Dermis blood vessel endothelial cell (primary cell): Measurements from ENCODE around the gene WDR77. TPM values are rescaled to one million over a fixed set of nuclear protein-coding genes. Genes with fewer than 3 reads are reported as not detected.

ENCODE experiments used
- DNase-seq: peaks from one replicate; pipeline ENCODE4 v3.0.0; 2010
- total RNA-seq: library from RNA; depleted of rRNA; stranded (reverse); fragments of >200 nt; gene quantifications from 2 replicates; pipeline ENCODE4 v1.2.3, GENCODE V29; 2014

The WDR77 gene
- 52.2 and 65.2 TPM in 2 replicates for total RNA-seq

- DNase-seq = peak; percentile 99
Observed at GRCh38 chr1:111448918-111449702, at the start of gene WDR77, which contains the start of gene ATP5PB. WDR77 (minus strand) TSS chr1:111449256; CDS start chr1:111449169, 87 bp downstream. ATP5PB (plus strand) TSS chr1:111449464; CDS start chr1:111449542, 78 bp downstream.

- DNase-seq = no peak
Observed at GRCh38 chr1:111497592-111497991, 48.5 kb upstream of the WDR77 start.

GRCh38 chr1:111496398-111496797, 47.3 kb upstream of the WDR77 start:
- no peak for DNase-seq

- no peak for DNase-seq
Observed at GRCh38 chr1:111491070-111491469, 42.0 kb upstream of the WDR77 start.

GRCh38 chr1:111490220-111490619, 41.2 kb upstream of the WDR77 start:
- no peak for DNase-seq

- DNase-seq = no peak
Observed at GRCh38 chr1:111489604-111490003, 40.5 kb upstream of the WDR77 start.

GRCh38 chr1:111488669-111489068, 39.6 kb upstream of the WDR77 start:
- no peak for DNase-seq

GRCh38 chr1:111487133-111487532, 38.1 kb upstream of the WDR77 start:
- DNase-seq = no peak

- DNase-seq = no peak
Observed at GRCh38 chr1:111486431-111486830, 37.4 kb upstream of the WDR77 start.

- no peak for DNase-seq
Observed at GRCh38 chr1:111484391-111485026, 35.5 kb upstream of the WDR77 start.

- DNase-seq = no peak
Observed at GRCh38 chr1:111483876-111484275, 34.8 kb upstream of the WDR77 start.

GRCh38 chr1:111483166-111483565, 34.1 kb upstream of the WDR77 start:
- no peak for DNase-seq

GRCh38 chr1:111481387-111482221, 32.5 kb upstream of the WDR77 start:
- DNase-seq = peak; percentile 79

- no peak for DNase-seq
Observed at GRCh38 chr1:111480674-111481073, 31.6 kb upstream of the WDR77 start.

- DNase-seq = no peak
Observed at GRCh38 chr1:111476761-111477309, 27.8 kb upstream of the WDR77 start.

- DNase-seq = no peak
Observed at GRCh38 chr1:111476214-111476613, 27.2 kb upstream of the WDR77 start.

- DNase-seq = no peak
Observed at GRCh38 chr1:111475701-111476100, 26.6 kb upstream of the WDR77 start.

- DNase-seq = no peak
Observed at GRCh38 chr1:111474521-111474920, 25.5 kb upstream of the WDR77 start.

GRCh38 chr1:111474106-111474505, 25.1 kb upstream of the WDR77 start:
- DNase-seq = peak; percentile 59

- DNase-seq = no peak
Observed at GRCh38 chr1:111471538-111471937, 22.5 kb upstream of the WDR77 start.

GRCh38 chr1:111471012-111471411, 22.0 kb upstream of the WDR77 start:
- DNase-seq = no peak

- no peak for DNase-seq
Observed at GRCh38 chr1:111470596-111470995, 21.5 kb upstream of the WDR77 start.

GRCh38 chr1:111469539-111469938, 20.5 kb upstream of the WDR77 start:
- DNase-seq = no peak
